KMS-11 (cell line): ENCODE data around the gene ST6GALNAC4.

Source experiments
- H2AFZ ChIP-seq: fragments of 200-600 bp; sonication (generic); 2 replicates; pipeline ENCODE4 v1.6.1; 2016; ENCODE audit warnings: antibody characterized with exemption, mixed run types, low read depth
- H3K27ac ChIP-seq: fragments of 200-600 bp; sonication (generic); 2 replicates; pipeline ENCODE4 v1.6.1; 2016; ENCODE audit warnings: mild to moderate bottlenecking, mixed run types
- H3K27me3 ChIP-seq: fragments of 200-600 bp; sonication (generic); 2 replicates; pipeline ENCODE4 v1.6.1; 2017; ENCODE audit warnings: mild to moderate bottlenecking, low read depth, mixed run types, moderate library complexity; ENCODE audit not compliant: insufficient read depth
- H3K36me3 ChIP-seq: fragments of 200-600 bp; sonication (generic); 2 replicates; pipeline ENCODE4 v1.6.1; 2017; ENCODE audit warnings: mild to moderate bottlenecking, mixed run types; ENCODE audit not compliant: insufficient read depth
- H3K4me1 ChIP-seq: fragments of 200-600 bp; sonication (generic); 2 replicates; pipeline ENCODE4 v1.6.1; 2016; ENCODE audit warnings: mild to moderate bottlenecking, low read depth, mixed run types; ENCODE audit not compliant: poor library complexity, severe bottlenecking
- H3K4me2 ChIP-seq: fragments of 200-600 bp; sonication (generic); 2 replicates; pipeline ENCODE4 v1.7.0; 2016; ENCODE audit warnings: mild to moderate bottlenecking, mixed run types
- H3K4me3 ChIP-seq: fragments of 200-600 bp; sonication (generic); IDR thresholded peaks from 2 replicates; pipeline ENCODE4 v1.6.1; 2017; ENCODE audit warnings: low read depth, low read length, mixed read lengths; ENCODE audit not compliant: insufficient read depth
- H3K79me2 ChIP-seq: fragments of 200-600 bp; sonication (generic); 2 replicates; pipeline ENCODE4 v1.6.1; 2016; ENCODE audit warnings: low read depth, mixed run types; ENCODE audit not compliant: insufficient read depth
- H3K9ac ChIP-seq: fragments of 200-600 bp; sonication (generic); 2 replicates; pipeline ENCODE4 v1.6.1; 2016; ENCODE audit warnings: mild to moderate bottlenecking, mixed run types
- H4K20me1 ChIP-seq: fragments of 200-600 bp; sonication (generic); 2 replicates; pipeline ENCODE4 v1.6.1; 2016; ENCODE audit warnings: mild to moderate bottlenecking, mixed run types; ENCODE audit not compliant: insufficient read depth
- CTCF ChIP-seq: fragments of 200-600 bp; sonication (generic); conservative IDR thresholded peaks from 2 replicates; pipeline ENCODE4 v1.6.1; 2017; ENCODE audit warnings: low read depth, mild to moderate bottlenecking, antibody characterized with exemption, low read length, moderate library complexity, mixed read lengths

The ST6GALNAC4 gene

DNA sequence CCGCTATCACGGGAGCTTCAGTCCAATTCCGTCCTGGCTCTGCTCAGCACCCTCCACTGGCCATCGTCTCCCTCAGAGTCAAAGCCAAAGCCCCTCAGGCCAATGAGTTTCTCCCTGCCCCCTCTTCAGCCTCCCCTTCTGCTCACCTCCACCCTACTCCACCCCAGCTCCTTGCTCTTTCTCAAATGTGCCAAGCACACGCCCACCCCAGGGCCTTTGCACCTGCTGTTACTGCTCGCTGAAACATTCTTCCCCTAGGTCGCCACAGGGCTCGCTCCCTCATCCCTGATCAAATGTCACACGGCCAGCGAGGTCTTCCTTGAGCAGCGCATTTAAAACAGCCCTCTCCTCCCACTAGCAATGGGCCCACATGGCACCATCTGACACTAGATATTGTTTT, 56.1 kb downstream of the ST6GALNAC4 start:
- Histone ChIP-seq H4K20me1 (no peaks in the 10 kb centered on the region), H3K27me3 (no peaks in the 10 kb centered on the region), H3K27ac (no peak overlapping the region), H3K4me3 (no peak overlapping the region), H3K79me2 (no peaks in the 10 kb centered on the region), H3K4me2 (no peak overlapping the region), H3K9ac (no peak overlapping the region), H2AFZ (no peak overlapping the region), H3K4me1 (no peaks in the 10 kb centered on the region), H3K36me3 (no peaks in the 10 kb centered on the region)
- no peak for TF ChIP-seq CTCF

- H3K4me3 ChIP-seq, result no peak overlapping the region
- no peak overlapping the region for H3K4me2 ChIP-seq
- H3K36me3 ChIP-seq, result no peaks in the 10 kb centered on the region
- no peak for TF ChIP-seq CTCF
- no peaks in the 10 kb centered on the region for H4K20me1 ChIP-seq
- no peak overlapping the region for H3K27ac ChIP-seq
- H3K79me2 ChIP-seq, result no peaks in the 10 kb centered on the region
- H3K27me3 ChIP-seq, result no peaks in the 10 kb centered on the region
- no peak overlapping the region for H3K9ac ChIP-seq
- H3K4me1 ChIP-seq, result no peaks in the 10 kb centered on the region
- H2AFZ ChIP-seq, result no peak overlapping the region
These were observed 56.6 kb downstream of the ST6GALNAC4 start for GRCh38 chr9:127860260-127860659.

DNA sequence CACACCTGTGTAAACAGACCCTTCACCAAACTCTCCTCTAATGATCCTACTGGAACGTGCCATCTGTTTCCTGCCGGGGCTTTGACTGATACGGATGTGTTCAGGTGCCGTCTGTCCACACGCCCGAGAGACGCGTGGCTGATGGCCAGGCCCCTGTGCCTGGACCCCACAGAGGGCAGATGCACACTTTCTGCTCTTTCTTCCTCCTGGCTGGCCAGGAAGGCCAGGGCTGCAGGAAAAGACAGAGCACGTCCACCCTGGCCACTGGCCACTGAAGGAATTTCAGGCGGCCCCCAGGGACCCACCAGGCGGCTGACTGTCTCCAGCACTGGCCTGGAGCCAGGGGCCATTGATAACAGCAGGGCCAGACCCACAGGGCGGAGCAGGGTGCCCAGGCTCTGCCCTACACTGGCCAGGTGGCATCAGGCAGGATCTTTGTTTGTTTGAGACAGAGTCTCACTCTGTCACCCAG, 58.8 kb downstream of the ST6GALNAC4 start:
- no peak for TF ChIP-seq CTCF
- no peaks in the 10 kb centered on the region for H3K27me3 ChIP-seq

More for the DNA sequence above, 58.8 kb downstream of the ST6GALNAC4 start:
- Histone ChIP-seq H3K4me1 (no peaks in the 10 kb centered on the region), H3K79me2 (no peaks in the 10 kb centered on the region), H3K4me2 (no peak overlapping the region), H4K20me1 (no peaks in the 10 kb centered on the region), H3K9ac (no peak overlapping the region), H3K27ac (no peak overlapping the region), H2AFZ (no peak overlapping the region), H3K36me3 (no peaks in the 10 kb centered on the region), H3K4me3 (no peak overlapping the region)
